Pancreas (tissue), 10 donors: ENCODE measurements around the gene TGFB2. TPM values are rescaled to one million over a fixed set of nuclear protein-coding genes. Genes with fewer than 3 reads are reported as not detected.

Experiments
- ATAC-seq, 4 donors: fragments of 200-7000 bp; cut with Tn5 transposase; one replicate each; pipeline versions ENCODE4 v1.8.0 to v1.9.1; 2020; ENCODE audit warnings: mild to moderate bottlenecking in 4 of 4, moderate library complexity in 4 of 4
- DNase-seq, 6 donors: peaks; one replicate each; pipeline ENCODE4 v3.0.0-alpha.2; 2020
- FAIRE-seq: peaks from 2 replicates; lab custom pipeline; 2012; peaks lifted over from hg19 to GRCh38; lab: Jason Lieb, UNC
- H3K27ac ChIP-seq, 4 donors: fragments of 200-600 bp; sonication (generic); 1 replicate in 3 of 4; 2 replicates in 1 of 4; pipeline versions ENCODE4 v1.5.0 to v1.8.0; 2020
- H3K27me3 ChIP-seq, 4 donors: fragments of 200-600 bp; one replicate each; pipeline ENCODE4 v1.8.0; 2021
- H3K36me3 ChIP-seq, 3 donors: fragments of 200-600 bp; sonication (generic) in 1 of 3; one replicate each; pipeline versions ENCODE4 v1.5.0 to v1.8.0; 2020 to 2021
- H3K4me1 ChIP-seq, 3 donors: fragments of 200-600 bp; one replicate each; pipeline ENCODE4 v1.8.0; 2021
- H3K4me3 ChIP-seq, 4 donors: fragments of 200-600 bp; sonication (generic) in 2 of 4; one replicate each; pipeline versions ENCODE4 v1.5.0 to v1.8.0; 2020 to 2021
- H3K9me3 ChIP-seq, 4 donors: fragments of 200-600 bp; one replicate each; pipeline ENCODE4 v1.8.0; 2021
- CTCF ChIP-seq, 4 donors: fragments of 200-600 bp; sonication (generic) in 3 of 4; IDR thresholded peaks; one replicate each; pipeline versions ENCODE4 v1.5.0 to v1.8.0; 2021; ENCODE audit warnings: antibody characterized with exemption in 4 of 4
- WGBS, 2 donors: extraction: QIAGEN DNeasy Blood & Tissue Kit; methylation state at CpG; one replicate each; pipeline ENCODE4 v1.1.7; 2013; 5-methylcytosine and 5-hydroxymethylcytosine counted together
- intact Hi-C, 3 donors: fragments of 100-400 bp; cut with DNase I; formaldehyde crosslinking; loops; one replicate each; pipeline versions ENCODE4 v1.11.1 to v1.14.2; 2022
- polyA plus RNA-seq, 2 donors: library from polyadenylated mRNA; stranded (reverse); fragments of 200-250 nt; gene quantifications; one replicate each; pipeline ENCODE4 v1.2.3, GENCODE V29; 2013
- total RNA-seq, 6 donors: library from RNA; stranded (reverse); fragmentation: NEBNext Ultra II Directional in 4 of 6; extraction: Animal tissue kit (Norgen Biotek cat#: 25700) in 4 of 6; gene quantifications; one replicate each; pipeline versions ENCODE4 v1.2.1 to v1.2.4, GENCODE V29; 2021 to 2023
- donor health status: healthy with polysubstance abuse.
- donor health status: DM: no; HTN: no; CAD: no; lungs with moderate emphysema.
- donor health status: DM: no; HTN: no; CAD: no.
- donor health status: control.
- donor health status: control.
- donor health status: Bipolar disorder and iron deficiency.
- donor health status: DM: yes; HTN: yes; CAD: no.
- donor health status: DM: no; HTN: no; CAD: no.
- donor health status: DM: no; HTN: no; CAD: no.
- donor health status: DM: yes; HTN: yes; CAD: no.

The TGFB2 gene
- total and polyA plus RNA-seq, 8 donors: 1.6 to 20.3 (median 2.9) TPM

GRCh38 chr1:218395916-218396315 lies 50.8 kb downstream of the TGFB2 start:
- FAIRE-seq: no peak
- Histone ChIP-seq H3K4me3 (no peak overlapping the region), H3K9me3 (no peaks in the 10 kb centered on the region), H3K36me3 (no peaks in the 10 kb centered on the region), H3K27ac (no peak overlapping the region), H3K27me3 (no peaks in the 10 kb centered on the region), H3K4me1 (peaks cover 0 to 5% (median 3%) of the 10 kb centered on the region in 3 donors)
- no peak for ATAC-seq
- DNase-seq: no peak
- WGBS, 2 donors: 77 to 91% methylated on average over 1 of the region's 1 CpG
- TF ChIP-seq CTCF (IDR thresholded peaks at IDR 0.05): no peak
- intact Hi-C loops: no loop called here

GRCh38 chr1:218397752-218398339 lies 52.7 kb downstream of the TGFB2 start:
- Histone ChIP-seq H3K9me3 (no peaks in the 10 kb centered on the region), H3K27me3 (no peaks in the 10 kb centered on the region), H3K27ac (peak overlapping the region in 2 of 4 donors; percentile 26 to 46), H3K4me1 (peaks cover 0 to 5% (median 3%) of the 10 kb centered on the region in 3 donors), H3K4me3 (no peak overlapping the region), H3K36me3 (no peaks in the 10 kb centered on the region)
- 15 to 21% methylated on average over 8 of the region's 8 CpGs for WGBS, 2 donors
- no peak for TF ChIP-seq CTCF (IDR thresholded peaks at IDR 0.05)
- FAIRE-seq: no peak
- DNase-seq: peak in 2 of 6 donors; percentile 22 to 43
- peak; percentile 63 to 88 (median 76) for ATAC-seq
- intact Hi-C loops: no loop called here

GRCh38 chr1:218400624-218401023 lies 55.5 kb downstream of the TGFB2 start:
- H3K27me3 ChIP-seq: no peaks in the 10 kb centered on the region
- H3K9me3 ChIP-seq: no peaks in the 10 kb centered on the region
- intact Hi-C loops: no loop called here
- DNase-seq: no peak
- H3K36me3 ChIP-seq: no peaks in the 10 kb centered on the region
- peaks cover 0 to 5% (median 3%) of the 10 kb centered on the region in 3 donors for H3K4me1 ChIP-seq
- no peak for FAIRE-seq
- 90 to 91% methylated on average over 3 of the region's 3 CpGs for WGBS, 2 donors
- no peak overlapping the region for H3K27ac ChIP-seq
- no peak for TF ChIP-seq CTCF (IDR thresholded peaks at IDR 0.05)
- no peak overlapping the region for H3K4me3 ChIP-seq
- no peak for ATAC-seq

GRCh38 chr1:218401441-218401997 lies 56.4 kb downstream of the TGFB2 start:
- Histone ChIP-seq H3K9me3 (no peaks in the 10 kb centered on the region), H3K4me1 (peaks cover 0 to 5% (median 3%) of the 10 kb centered on the region in 3 donors), H3K36me3 (no peaks in the 10 kb centered on the region), H3K4me3 (no peak overlapping the region), H3K27ac (no peak overlapping the region), H3K27me3 (no peaks in the 10 kb centered on the region)
- WGBS, 2 donors: 86 to 92% methylated on average over 12 of the region's 12 CpGs
- ATAC-seq: no peak
- TF ChIP-seq CTCF (IDR thresholded peaks at IDR 0.05): no peak
- no peak for DNase-seq
- FAIRE-seq: no peak
- intact Hi-C loops: no loop called here
